H1 (cell line): Measurements from ENCODE around the gene RPL12. TPM values are rescaled to one million over a fixed set of nuclear protein-coding genes. Genes with fewer than 3 reads are reported as not detected.

Experiments
- CTCF ChIA-PET: fragments of 300-600 bp; sonication (Branson Sonifier 250); formaldehyde crosslinking; loops from one replicate; lab custom pipeline; 2021; ENCODE audit not compliant: partially characterized antibody; lab: Charles Lee
- POLR2A ChIA-PET: fragments of 300-600 bp; sonication (Branson Sonifier 250); formaldehyde crosslinking; loops from one replicate; lab custom pipeline; 2021; ENCODE audit warnings: inconsistent platforms; ENCODE audit not compliant: partially characterized antibody; lab: Charles Lee
- DNase-seq, 2 experiments: peaks; one replicate each; pipeline versions ENCODE4 v3.0.0 to v3.0.0-alpha.2; 2010 to 2022; ENCODE audit warnings: low spot score in 2 of 2, low read depth in 1 of 2, mixed read lengths in 1 of 2
- FAIRE-seq: peaks from 2 replicates; lab custom pipeline; 2011; peaks lifted over from hg19 to GRCh38; lab: Jason Lieb, UNC
- H2AFZ ChIP-seq: 2 replicates; pipeline ENCODE4 v1.8.1; 2012; ENCODE audit warnings: low read length, inconsistent platforms
- H2AK5ac ChIP-seq: 2 replicates; pipeline ENCODE4 v1.6.1; 2013; ENCODE audit warnings: low read depth, low read length
- H2BK120ac ChIP-seq: replicated peaks from 2 replicates; pipeline ENCODE3; 2013; ENCODE audit warnings: low read depth, low read length, inconsistent platforms
- H2BK12ac ChIP-seq: 2 replicates; pipeline ENCODE4 v1.6.1; 2013; ENCODE audit warnings: low read depth, low read length
- H2BK15ac ChIP-seq: 2 replicates; pipeline ENCODE4 v1.6.1; 2013; ENCODE audit warnings: low read length
- H2BK20ac ChIP-seq: 2 replicates; pipeline ENCODE4 v1.6.1; 2013; ENCODE audit warnings: low read length
- H2BK5ac ChIP-seq: 2 replicates; pipeline ENCODE4 v1.6.1; 2013; ENCODE audit warnings: low read depth, low read length
- H3K14ac ChIP-seq: 2 replicates; pipeline ENCODE4 v1.6.1; 2013; ENCODE audit warnings: inconsistent platforms; ENCODE audit not compliant: insufficient read length
- H3K18ac ChIP-seq: 2 replicates; pipeline ENCODE4 v1.6.1; 2013; ENCODE audit warnings: low read length; ENCODE audit errors: extremely low read depth
- H3K23ac ChIP-seq: 2 replicates; pipeline ENCODE4 v1.6.1; 2013; ENCODE audit warnings: inconsistent platforms; ENCODE audit not compliant: insufficient read length
- H3K23me2 ChIP-seq: 2 replicates; pipeline ENCODE4 v1.6.1; 2013; ENCODE audit warnings: low read depth, low read length
- H3K27ac ChIP-seq: 2 replicates; pipeline ENCODE4 v1.6.1; 2011; ENCODE audit warnings: low read depth, low read length, inconsistent platforms
- H3K27me3 ChIP-seq, 4 experiments: replicated peaks in 1 of 4; 1 replicate in 1 of 4; 2 replicates in 3 of 4; pipeline versions ENCODE4 v1.6.1 to v1.8.1; 2011 to 2013; ENCODE audit warnings: low read length in 3 of 4, mild to moderate bottlenecking in 3 of 4, inconsistent platforms in 2 of 4, mixed read lengths in 2 of 4, moderate library complexity in 1 of 4; ENCODE audit not compliant: control insufficient read depth in 3 of 4, insufficient read depth in 3 of 4; ENCODE audit errors: extremely low read depth in 1 of 4
- H3K36me3 ChIP-seq, 4 experiments: 2 replicates each; pipeline versions ENCODE4 v1.6.1 to v1.8.1; 2011 to 2013; ENCODE audit warnings: mild to moderate bottlenecking in 4 of 4, low read length in 3 of 4, moderate library complexity in 2 of 4, control low read depth in 1 of 4, inconsistent platforms in 1 of 4; ENCODE audit not compliant: insufficient read depth in 4 of 4, control insufficient read depth in 2 of 4
- H3K4ac ChIP-seq: replicated peaks from 2 replicates; pipeline ENCODE3; 2013; ENCODE audit warnings: low read length, low read depth, mixed read lengths, inconsistent platforms; ENCODE audit not compliant: insufficient read length
- H3K4me1 ChIP-seq, 4 experiments: replicated peaks in 1 of 4; 1 replicate in 1 of 4; 2 replicates in 3 of 4; pipeline versions ENCODE4 v1.6.1 to v1.8.1; 2011 to 2013; ENCODE audit warnings: low read length in 3 of 4, inconsistent platforms in 2 of 4, mixed read lengths in 1 of 4; ENCODE audit not compliant: insufficient read depth in 4 of 4, control insufficient read depth in 3 of 4
- H3K4me2 ChIP-seq, 2 experiments: 2 replicates each; pipeline versions ENCODE4 v1.6.1 to v1.8.1; 2011 to 2013; ENCODE audit warnings: low read depth in 2 of 2, low read length in 2 of 2, control low read depth in 1 of 2, inconsistent platforms in 1 of 2, mild to moderate bottlenecking in 1 of 2; ENCODE audit not compliant: insufficient read depth in 1 of 2
- H3K4me3 ChIP-seq, 4 experiments: fragments of 200-600, 300-600 bp in 1 of 4; sonication (generic), shearing (Covaris generic), sonication (Bioruptor Twin) in 1 of 4; 2 replicates each; pipeline versions ENCODE4 v1.5.1 to v1.8.1; 2011 to 2016; ENCODE audit warnings: low read length in 4 of 4, low read depth in 3 of 4, control low read depth in 2 of 4, inconsistent platforms in 2 of 4, mild to moderate bottlenecking in 2 of 4, mixed read lengths in 1 of 4, moderate library complexity in 1 of 4; ENCODE audit not compliant: insufficient read depth in 2 of 4; ENCODE audit errors: extremely low read depth in 1 of 4
- H3K56ac ChIP-seq: replicated peaks from 2 replicates; pipeline ENCODE3; 2013; ENCODE audit warnings: low read depth, mild to moderate bottlenecking, mixed read lengths, low read length, inconsistent platforms; ENCODE audit not compliant: insufficient read length
- H3K79me1 ChIP-seq: 2 replicates; pipeline ENCODE4 v1.6.1; 2013; ENCODE audit warnings: low read depth, low read length, control low read depth
- H3K79me2 ChIP-seq, 2 experiments: 2 replicates each; pipeline versions ENCODE4 v1.6.1 to v1.8.1; 2012 to 2013; ENCODE audit warnings: low read length in 2 of 2, mild to moderate bottlenecking in 2 of 2, inconsistent platforms in 1 of 2; ENCODE audit not compliant: insufficient read depth in 2 of 2, control insufficient read depth in 1 of 2
- H3K9ac ChIP-seq, 4 experiments: replicated peaks in 1 of 4; 1 replicate in 1 of 4; 2 replicates in 3 of 4; pipeline versions ENCODE4 v1.6.1 to v1.8.1; 2011 to 2013; ENCODE audit warnings: low read depth in 3 of 4, low read length in 3 of 4, control low read depth in 2 of 4, mild to moderate bottlenecking in 2 of 4, moderate library complexity in 2 of 4, inconsistent platforms in 1 of 4; ENCODE audit errors: extremely low read depth in 1 of 4
- H3K9me3 ChIP-seq, 2 experiments: 2 replicates each; pipeline versions ENCODE4 v1.6.1 to v1.8.1; 2012 to 2013; ENCODE audit warnings: mild to moderate bottlenecking in 2 of 2, moderate library complexity in 2 of 2, control low read depth in 1 of 2, inconsistent platforms in 1 of 2, low read depth in 1 of 2, low read length in 1 of 2, mixed read lengths in 1 of 2; ENCODE audit not compliant: insufficient read depth in 2 of 2
- H4K20me1 ChIP-seq, 2 experiments: replicated peaks in 1 of 2; 2 replicates each; pipeline versions ENCODE3 to v1.8.1; 2011 to 2013; ENCODE audit warnings: inconsistent platforms in 2 of 2, low read length in 2 of 2, mild to moderate bottlenecking in 1 of 2; ENCODE audit not compliant: insufficient read depth in 2 of 2, control insufficient read depth in 1 of 2
- H4K5ac ChIP-seq: 2 replicates; pipeline ENCODE4 v1.6.1; 2013; ENCODE audit warnings: low read length, low read depth, mixed read lengths, inconsistent platforms; ENCODE audit not compliant: insufficient read length
- H4K8ac ChIP-seq: 2 replicates; pipeline ENCODE4 v1.8.0; 2013; ENCODE audit warnings: mild to moderate bottlenecking, moderate library complexity, low read length, inconsistent platforms; ENCODE audit not compliant: insufficient read depth; ENCODE audit errors: extremely low read depth
- H4K91ac ChIP-seq: replicated peaks from 2 replicates; pipeline ENCODE3; 2013; ENCODE audit warnings: low read length, mixed read lengths, inconsistent platforms; ENCODE audit not compliant: insufficient read length
- HDAC2 ChIP-seq, 2 experiments: fragments of 300-600 bp in 1 of 2; sonication (generic) in 1 of 2; IDR thresholded peaks; 2 replicates each; pipeline ENCODE4 v1.6.1; 2011 to 2012; ENCODE audit warnings: low read depth in 2 of 2, low read length in 2 of 2, mild to moderate bottlenecking in 2 of 2, moderate library complexity in 2 of 2, borderline replicate concordance in 1 of 2, inconsistent platforms in 1 of 2
- POLR2AphosphoS5 ChIP-seq: IDR thresholded peaks from 2 replicates; pipeline ENCODE4 v1.6.1; 2011; ENCODE audit warnings: low read depth, low read length
- WGBS, 2 experiments: shearing (Covaris generic) in 1 of 2; methylation state at CpG; one replicate each; pipeline versions ENCODE4 v1.1.6 to v1.1.7; 2013 to 2015; ENCODE audit warnings: low lambda C conversion rate in 2 of 2, mixed read lengths in 2 of 2, inconsistent platforms in 1 of 2, low coverage in 1 of 2, missing lambda C conversion rate in 1 of 2; ENCODE audit not compliant: insufficient replicate concordance in 2 of 2, insufficient coverage in 1 of 2, insufficient read length in 1 of 2; ENCODE audit errors: extremely low coverage in 1 of 2, missing lambda C conversion rate in 1 of 2; 5-methylcytosine and 5-hydroxymethylcytosine counted together
- polyA plus RNA-seq, 7 experiments: library from polyadenylated mRNA; depleted of rRNA in 3 of 7; stranded (reverse) in 5 of 7; unstranded in 2 of 7; fragments of >200 nt in 5 of 7; fragments of 200-250 nt in 2 of 7; gene quantifications; 1 replicate in 5 of 7; 2 replicates in 1 of 7; 4 replicates in 1 of 7; pipeline versions ENCODE4 v1.2.1 to v1.2.3, GENCODE V29; 2011 to 2013; ENCODE audit warnings: missing spikeins in 2 of 7, mixed read lengths in 2 of 7
- total RNA-seq: library from RNA; stranded (reverse); fragmentation: NEBNext Ultra II Directional; extraction: Animal tissue kit (Norgen Biotek cat#: 25700); gene quantifications from 2 replicates; pipeline ENCODE4 v1.2.1, GENCODE V29; 2021

The RPL12 gene
- total and polyA plus RNA-seq, 2 of the 8 experiments (the other 6 are each of a cell fraction or from before 2014, with no cell fraction given) = 1,993 to 4,892 TPM

- H3K4me1 ChIP-seq = peaks cover 0 to 3% (median 0%) of the 10 kb centered on the region in 4 experiments; a peak in 2 of 7 replicates
- no peak overlapping the region for H2BK12ac ChIP-seq
- no peak overlapping the region for H2BK120ac ChIP-seq
- no peak overlapping the region for H3K4ac ChIP-seq
- ChIA-PET CTCF (interaction anchor here (0.6 to 11.4 kb wide), 8 partner anchors 9 to 977 kb away, joined by 3 to 193 read pairs (median 4); partner anchors contain the start of gene TOR2A), POLR2A (interaction anchor here (0.9 to 1.3 kb wide), 3 partner anchors 11 to 86 kb away, joined by 3 to 5 read pairs (median 3); partner anchors contain the start of genes LRSAM1 and RPL12)
- no peaks in the 10 kb centered on the region for H3K9me3 ChIP-seq
- no peak overlapping the region for H4K5ac ChIP-seq
- peak overlapping the region; percentile 8 for H4K91ac ChIP-seq
- H3K79me2 ChIP-seq = no peaks in the 10 kb centered on the region
- FAIRE-seq = no peak
- H2AFZ ChIP-seq = no peak overlapping the region
- no peak overlapping the region for H3K4me2 ChIP-seq
- no peak overlapping the region for H3K18ac ChIP-seq
- no peak overlapping the region for H3K27ac ChIP-seq
- H2BK20ac ChIP-seq = no peak overlapping the region
- H3K9ac ChIP-seq = no peak overlapping the region
- no peak overlapping the region for H2BK15ac ChIP-seq
- peak overlapping the region; percentile 84; the same call in 1 of the 2 replicates for H4K8ac ChIP-seq
- H2AK5ac ChIP-seq = no peak overlapping the region
- 79% methylated on average over 9 of the region's 9 CpGs; no CpG with 5 or more reads in 1 of the 2 experiments for WGBS, 2 experiments
- H3K27me3 ChIP-seq = no peaks in the 10 kb centered on the region
- H2BK5ac ChIP-seq = no peak overlapping the region
- no peak overlapping the region for H3K14ac ChIP-seq
- no peak overlapping the region for H3K4me3 ChIP-seq
- 0 out of 2 replicates have a peak, but pooled peaks have one; percentile 17 for TF ChIP-seq POLR2AphosphoS5
- TF ChIP-seq HDAC2 (IDR thresholded peaks at IDR 0.05; ENCODE audit: borderline replicate concordance in 1 of 2, low read depth in 2 of 2, low read length in 2 of 2) = no peak
- TF ChIP-seq, all 59 proteins: peak for 1
- H4K20me1 ChIP-seq = peaks cover 0 to 1% of the 10 kb centered on the region in 2 experiments
- H3K23me2 ChIP-seq = no peaks in the 10 kb centered on the region
- no peak overlapping the region for H3K23ac ChIP-seq
- H3K56ac ChIP-seq = no peak overlapping the region
- peaks cover 0 to 7% (median 3%) of the 10 kb centered on the region in 4 experiments; a peak in 5 of 8 replicates for H3K36me3 ChIP-seq
- no peaks in the 10 kb centered on the region for H3K79me1 ChIP-seq
- DNase-seq = no peak
Observed at GRCh38 chr9:127500862-127501261, 49.7 kb upstream of the RPL12 start.
